H1 (cell line): ENCODE data around the gene ADAMTS17. TPM values are rescaled to one million over a fixed set of nuclear protein-coding genes. Genes with fewer than 3 reads are reported as not detected.

Experiments
- CHD1 ChIP-seq: IDR thresholded peaks from 2 replicates; pipeline ENCODE4 v1.6.1; 2012; ENCODE audit warnings: low read depth, low read length, improper control_type of control experiment
- TEAD4 ChIP-seq: IDR thresholded peaks from 2 replicates; pipeline ENCODE4 v1.6.1; 2012; ENCODE audit warnings: low read depth, low read length, inconsistent platforms, mixed read lengths
- polyA plus RNA-seq, 7 experiments: library from polyadenylated mRNA; depleted of rRNA in 3 of 7; stranded (reverse) in 5 of 7; unstranded in 2 of 7; fragments of >200 nt in 5 of 7; fragments of 200-250 nt in 2 of 7; gene quantifications; 1 replicate in 5 of 7; 2 replicates in 1 of 7; 4 replicates in 1 of 7; pipeline versions ENCODE4 v1.2.1 to v1.2.3, GENCODE V29; 2011 to 2013; ENCODE audit warnings: missing spikeins in 2 of 7, mixed read lengths in 2 of 7
- total RNA-seq: library from RNA; stranded (reverse); fragmentation: NEBNext Ultra II Directional; extraction: Animal tissue kit (Norgen Biotek cat#: 25700); gene quantifications from 2 replicates; pipeline ENCODE4 v1.2.1, GENCODE V29; 2021

The ADAMTS17 gene
- total and polyA plus RNA-seq, 2 of the 8 experiments (the other 6 are each of a cell fraction or from before 2014, with no cell fraction given): 0.51 to 1.7 TPM

- TF ChIP-seq TEAD4 (no peak), CHD1 (no peak)
Measured at GRCh38 chr15:100016632-100017031, 325.1 kb downstream of the ADAMTS17 start (continued).
